IPS-18a (cell line): ENCODE results near the gene MAML2.

Experiments
- H3K27ac ChIP-seq: one replicate; pipeline ENCODE4 v1.5.1; 2013; ENCODE audit warnings: low read length
- H3K27me3 ChIP-seq: one replicate; pipeline ENCODE4 v1.6.1; 2013; ENCODE audit warnings: mild to moderate bottlenecking, low read length; ENCODE audit not compliant: control insufficient read depth, insufficient read depth
- H3K36me3 ChIP-seq: one replicate; pipeline ENCODE4 v1.6.1; 2013; ENCODE audit warnings: low read depth, low read length; ENCODE audit not compliant: control insufficient read depth
- H3K4me1 ChIP-seq: one replicate; pipeline ENCODE4 v1.6.1; 2013; ENCODE audit warnings: low read depth, low read length; ENCODE audit not compliant: control insufficient read depth
- H3K4me3 ChIP-seq: one replicate; pipeline ENCODE4 v1.5.1; 2013; ENCODE audit warnings: low read length
- H3K9ac ChIP-seq: one replicate; pipeline ENCODE4 v1.6.1; 2013; ENCODE audit warnings: mild to moderate bottlenecking, low read length, moderate library complexity
- H3K9me3 ChIP-seq: one replicate; pipeline ENCODE4 v1.6.1; 2013; ENCODE audit warnings: low read depth, low read length; ENCODE audit not compliant: control insufficient read depth

The MAML2 gene

GRCh38 chr11:96365493-96365892, 22.5 kb upstream of the MAML2 start:
- Histone ChIP-seq H3K9ac (no peak overlapping the region), H3K9me3 (no peaks in the 10 kb centered on the region), H3K36me3 (peaks cover 4% of the 10 kb centered on the region), H3K4me1 (no peaks in the 10 kb centered on the region), H3K27me3 (no peaks in the 10 kb centered on the region), H3K4me3 (no peak overlapping the region), H3K27ac (no peak overlapping the region)

DNA sequence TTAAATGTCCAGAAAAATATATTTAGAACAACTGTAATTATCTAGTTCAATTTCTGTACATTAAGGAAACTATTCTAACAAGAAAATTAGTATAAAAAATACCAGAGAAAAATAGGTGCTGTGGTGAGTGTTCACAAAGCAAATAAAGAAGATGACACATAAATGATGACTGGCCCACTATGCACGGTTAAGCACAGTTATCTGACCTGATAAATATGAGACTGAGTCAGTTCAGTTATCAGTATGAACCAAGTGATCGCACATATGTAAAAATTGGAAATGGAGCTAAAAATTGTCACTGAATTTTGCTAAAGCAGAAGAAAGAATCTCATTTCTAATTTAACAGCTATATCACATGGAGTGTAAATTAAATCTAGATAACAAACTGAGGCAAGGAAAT, 18.8 kb upstream of the MAML2 start:
- no peak overlapping the region for H3K27ac ChIP-seq
- no peak overlapping the region for H3K4me3 ChIP-seq
- peaks cover 4% of the 10 kb centered on the region for H3K36me3 ChIP-seq

DNA sequence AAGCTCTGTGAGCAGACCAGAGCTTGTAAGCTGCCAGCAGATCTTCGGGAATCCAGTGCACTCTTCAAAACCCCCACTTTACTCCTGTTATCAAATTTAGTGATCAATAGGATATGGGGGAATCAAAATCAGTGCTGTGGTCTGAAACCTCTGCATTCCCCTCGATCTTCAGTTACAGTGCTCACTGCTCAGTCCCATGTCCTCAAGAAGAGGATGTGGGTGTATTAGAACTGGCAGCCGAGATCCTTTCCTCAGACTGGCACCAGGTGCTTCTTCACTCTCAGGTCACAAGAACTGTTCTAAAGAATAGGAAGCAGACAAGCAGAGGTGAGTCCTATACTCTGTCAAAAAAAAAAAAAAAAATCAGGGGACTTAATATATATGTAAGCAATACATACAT, 15.3 kb upstream of the MAML2 start:
- Histone ChIP-seq H3K27ac (no peak overlapping the region), H3K9me3 (no peaks in the 10 kb centered on the region), H3K4me3 (no peak overlapping the region), H3K27me3 (no peaks in the 10 kb centered on the region), H3K36me3 (no peaks in the 10 kb centered on the region), H3K9ac (no peak overlapping the region), H3K4me1 (no peaks in the 10 kb centered on the region)

More for the DNA sequence above, 18.8 kb upstream of the MAML2 start:
- Histone ChIP-seq H3K27me3 (no peaks in the 10 kb centered on the region), H3K9ac (no peak overlapping the region), H3K9me3 (no peaks in the 10 kb centered on the region), H3K4me1 (no peaks in the 10 kb centered on the region)

- Histone ChIP-seq H3K27ac (no peak overlapping the region), H3K27me3 (no peaks in the 10 kb centered on the region), H3K36me3 (no peaks in the 10 kb centered on the region), H3K4me1 (no peaks in the 10 kb centered on the region), H3K4me3 (no peak overlapping the region), H3K9me3 (no peaks in the 10 kb centered on the region), H3K9ac (no peak overlapping the region)
Measured at GRCh38 chr11:96357794-96358193, 14.8 kb upstream of the MAML2 start.

DNA sequence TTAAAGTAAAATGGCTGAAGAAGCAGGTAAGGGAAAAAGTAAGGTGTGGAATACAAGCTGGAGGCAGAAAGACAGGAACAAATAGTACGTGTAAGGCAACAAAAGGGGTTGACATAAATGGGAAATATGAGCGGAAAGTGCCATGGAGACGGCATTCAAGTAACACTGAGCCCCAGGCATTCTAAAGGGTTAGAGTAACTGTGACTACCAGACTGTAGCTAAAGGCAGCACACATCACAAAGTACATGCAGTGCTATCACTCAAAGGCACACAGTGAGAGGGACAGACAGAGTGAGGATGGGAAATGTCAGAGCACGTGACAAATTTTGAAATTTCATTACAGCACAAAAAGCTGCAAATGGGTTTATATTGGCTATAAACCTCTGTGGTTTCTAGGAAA, 13.9 kb upstream of the MAML2 start:
- Histone ChIP-seq H3K4me3 (no peak overlapping the region), H3K9ac (no peak overlapping the region), H3K27ac (no peak overlapping the region), H3K36me3 (no peaks in the 10 kb centered on the region), H3K9me3 (no peaks in the 10 kb centered on the region), H3K4me1 (no peaks in the 10 kb centered on the region), H3K27me3 (no peaks in the 10 kb centered on the region)

DNA sequence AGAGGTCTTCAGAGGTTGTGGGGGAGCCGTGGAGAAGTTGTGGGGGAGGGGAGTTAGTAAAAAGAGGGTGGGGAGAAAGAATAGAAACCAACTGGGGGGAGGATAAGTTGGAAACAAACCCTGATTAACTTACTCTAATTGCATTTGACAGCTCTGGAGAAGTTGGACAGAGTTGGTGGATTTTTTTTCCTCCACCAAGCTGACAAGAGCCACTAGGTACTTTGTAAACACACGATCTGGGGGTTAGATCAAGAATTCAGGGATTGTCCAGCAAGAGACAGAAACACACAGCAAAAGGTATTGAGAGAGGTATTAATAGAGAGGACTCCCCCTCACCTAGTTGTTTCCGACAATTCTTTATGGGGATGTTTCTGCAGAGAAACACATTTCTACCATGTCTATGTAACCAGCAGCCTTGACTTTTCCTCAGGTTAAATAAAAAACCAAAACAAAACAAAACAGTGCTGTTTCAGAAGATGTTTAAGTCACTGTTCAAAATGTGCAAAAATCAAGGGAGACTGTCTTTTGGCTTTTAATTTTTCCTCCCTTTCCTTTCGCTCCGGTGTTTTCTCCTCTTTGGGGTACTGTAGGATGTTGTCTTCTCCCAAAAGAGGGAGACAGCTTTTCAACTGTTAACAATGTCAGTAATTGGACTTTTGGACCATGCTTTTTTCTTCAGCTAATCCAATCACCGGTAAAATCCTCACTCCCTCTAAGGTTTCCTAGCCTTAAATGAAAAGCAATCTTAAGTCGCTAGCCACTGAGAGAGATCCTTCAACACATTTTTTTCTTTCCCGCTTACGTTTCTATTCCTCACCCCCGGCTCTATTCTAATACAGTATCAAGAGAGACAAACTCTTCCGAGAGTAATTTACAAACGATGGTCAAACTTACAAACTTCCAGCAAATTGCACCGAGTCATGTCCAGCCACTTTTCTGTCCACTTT, 708 bp downstream of the MAML2 start:
- Histone ChIP-seq H3K36me3 (no peaks in the 10 kb centered on the region), H3K4me1 (peaks cover 35% of the 10 kb centered on the region), H3K9me3 (no peaks in the 10 kb centered on the region), H3K27ac (no peak overlapping the region), H3K9ac (peak overlapping the region; percentile 73), H3K4me3 (peak overlapping the region; percentile 83), H3K27me3 (peaks cover 12% of the 10 kb centered on the region)

GRCh38 chr11:96341211-96342013, 1.6 kb downstream of the MAML2 start:
- Histone ChIP-seq H3K27ac (no peak overlapping the region), H3K9ac (no peak overlapping the region), H3K4me3 (peak overlapping the region; percentile 83), H3K4me1 (peaks cover 40% of the 10 kb centered on the region), H3K36me3 (no peaks in the 10 kb centered on the region), H3K27me3 (peaks cover 12% of the 10 kb centered on the region), H3K9me3 (no peaks in the 10 kb centered on the region)

- no peaks in the 10 kb centered on the region for H3K36me3 ChIP-seq
- H3K4me1 ChIP-seq, result peaks cover 49% of the 10 kb centered on the region
- no peaks in the 10 kb centered on the region for H3K9me3 ChIP-seq
- no peak overlapping the region for H3K4me3 ChIP-seq
- H3K27ac ChIP-seq, result no peak overlapping the region
- peaks cover 12% of the 10 kb centered on the region for H3K27me3 ChIP-seq
- H3K9ac ChIP-seq, result no peak overlapping the region
Measured at GRCh38 chr11:96340555-96340885, 2.5 kb downstream of the MAML2 start.

DNA sequence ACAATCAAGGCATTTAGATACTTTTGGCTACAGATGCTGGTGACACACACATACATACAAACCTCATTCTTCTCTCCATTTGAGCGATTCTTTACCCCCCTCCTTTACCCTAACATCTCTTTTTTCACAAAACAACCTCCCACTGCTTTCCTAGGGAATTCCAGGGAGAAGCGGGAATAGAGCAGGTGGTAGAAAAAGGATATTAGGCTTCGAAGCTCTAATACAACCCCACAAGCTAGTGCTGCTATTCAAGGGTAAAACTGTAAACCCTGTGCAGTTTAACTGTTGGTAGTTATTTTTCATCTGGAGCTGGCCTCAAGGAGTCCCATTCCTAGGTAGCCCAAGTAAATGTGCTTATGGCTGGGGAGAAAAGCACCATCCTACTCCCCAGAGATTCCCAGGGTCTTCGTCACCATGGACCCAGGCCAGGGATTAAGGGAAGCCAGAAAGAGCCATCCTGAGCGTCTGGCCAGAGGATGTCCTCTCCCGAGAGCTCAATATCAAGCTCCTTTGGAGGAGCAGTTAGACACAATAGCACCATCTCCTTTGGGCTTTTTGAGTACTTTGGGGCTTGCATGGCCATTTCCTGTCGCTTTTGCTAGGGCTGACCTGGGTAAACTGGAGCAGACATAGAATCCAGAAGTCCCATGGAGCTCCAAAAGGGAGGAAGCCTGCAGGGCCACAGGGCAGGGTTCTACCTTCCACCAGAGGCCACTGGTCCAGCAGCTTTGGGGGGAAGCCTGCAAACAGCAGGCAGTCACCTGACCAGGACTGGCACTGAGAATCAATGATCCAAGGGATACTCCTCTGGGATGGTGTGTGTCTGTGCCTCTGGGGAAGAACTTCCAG, 3.1 kb downstream of the MAML2 start:
- peaks cover 51% of the 10 kb centered on the region for H3K4me1 ChIP-seq
- peaks cover 12% of the 10 kb centered on the region for H3K27me3 ChIP-seq
- H3K9ac ChIP-seq, result no peak overlapping the region
- no peak overlapping the region for H3K4me3 ChIP-seq
- no peak overlapping the region for H3K27ac ChIP-seq
- no peaks in the 10 kb centered on the region for H3K9me3 ChIP-seq
- no peaks in the 10 kb centered on the region for H3K36me3 ChIP-seq

DNA sequence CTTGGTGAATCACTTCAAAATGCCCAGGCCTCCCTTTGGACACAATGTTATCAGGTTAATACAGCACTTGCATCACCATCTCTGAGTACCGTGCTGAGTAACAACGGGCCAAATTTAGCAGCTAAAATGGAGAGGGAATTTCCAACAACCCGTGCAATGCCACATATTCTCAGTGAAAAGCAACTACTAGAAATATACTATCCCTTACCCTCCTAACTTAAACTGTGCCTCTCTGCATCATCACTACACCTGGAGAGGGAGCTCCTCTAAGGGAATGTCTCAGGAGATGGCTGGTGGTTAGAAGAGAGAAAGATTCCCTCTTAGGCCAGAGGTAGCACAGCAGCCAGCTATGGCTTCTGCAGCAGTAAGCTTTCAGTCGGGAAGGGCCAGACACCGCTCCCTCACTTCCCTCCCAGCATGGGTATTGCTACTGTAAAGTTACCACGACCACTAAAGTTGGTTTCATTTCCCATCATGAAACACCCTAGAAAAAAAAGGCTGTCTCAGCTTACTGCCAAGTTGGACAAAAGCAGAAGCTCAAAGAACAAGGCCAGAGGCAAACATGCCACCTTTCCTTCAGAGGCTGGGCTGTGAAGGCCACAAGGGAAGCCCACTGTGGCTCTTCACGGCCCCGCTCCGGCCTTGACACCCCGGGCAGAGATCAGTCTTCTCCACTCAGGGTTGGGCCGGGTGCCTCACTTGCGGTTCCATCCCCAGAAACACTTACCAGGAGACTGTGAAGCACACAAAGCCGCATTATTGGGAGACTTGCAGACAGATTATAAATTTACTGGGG, 3.9 kb downstream of the MAML2 start:
- Histone ChIP-seq H3K4me1 (peaks cover 54% of the 10 kb centered on the region), H3K27me3 (peaks cover 12% of the 10 kb centered on the region), H3K9ac (no peak overlapping the region), H3K36me3 (no peaks in the 10 kb centered on the region), H3K27ac (no peak overlapping the region), H3K4me3 (no peak overlapping the region), H3K9me3 (no peaks in the 10 kb centered on the region)
